Activated effector memory CD4-positive, alpha-beta T cell treated with anti-CD3 and anti-CD28 coated beads, Interleukin-2, amount 50 U/mL, for 16 hours (primary cell): Measurements from ENCODE around the gene TGFB3.
"Not testable (repeated sequence)": the region's sequence is repeated elsewhere in the genome, so short reads cannot be mapped to it uniquely, and the experiment has no call there.

Experiments used
- DNase-seq: peaks from one replicate; pipeline ENCODE4 v3.0.0-alpha.2; 2020

The TGFB3 gene

GRCh38 chr14:75981426-75982265 lies at the start of gene TGFB3:
TGFB3 (minus strand) TSS chr14:75981995; CDS start chr14:75980893, 1,102 bp downstream.
- DNase-seq: peak; percentile 83

- DNase-seq: no peak
These were observed 42.6 kb upstream of the TGFB3 start for GRCh38 chr14:76024211-76024907.

- no peak for DNase-seq
These were observed 42.0 kb upstream of the TGFB3 start for GRCh38 chr14:76023757-76024156.

- no peak for DNase-seq
These were observed 41.2 kb upstream of the TGFB3 start for GRCh38 chr14:76022991-76023390.

- DNase-seq: no peak
These were observed 37.9 kb upstream of the TGFB3 start for GRCh38 chr14:76019676-76020075.

GRCh38 chr14:76015668-76016067 lies 33.9 kb upstream of the TGFB3 start:
- DNase-seq: no peak

- DNase-seq: no peak
These were observed 33.4 kb upstream of the TGFB3 start for GRCh38 chr14:76015191-76015590.

GRCh38 chr14:76012354-76012753 lies 30.6 kb upstream of the TGFB3 start:
- no peak for DNase-seq

- no peak for DNase-seq
These were observed 30.1 kb upstream of the TGFB3 start for GRCh38 chr14:76011930-76012329.

GRCh38 chr14:76009627-76010026 lies 27.8 kb upstream of the TGFB3 start:
- DNase-seq: not testable (repeated sequence)

GRCh38 chr14:76007852-76008251 lies 26.1 kb upstream of the TGFB3 start:
- no peak for DNase-seq

GRCh38 chr14:76007379-76007778 lies 25.6 kb upstream of the TGFB3 start:
- DNase-seq: no peak

- DNase-seq: no peak
These were observed 24.5 kb upstream of the TGFB3 start for GRCh38 chr14:76006253-76006652.

- no peak for DNase-seq
These were observed 20.6 kb upstream of the TGFB3 start for GRCh38 chr14:76002383-76002782.

- DNase-seq: no peak
These were observed 17.9 kb upstream of the TGFB3 start for GRCh38 chr14:75999511-76000190.

- DNase-seq: no peak
These were observed 14.7 kb upstream of the TGFB3 start for GRCh38 chr14:75996488-75996887.

- no peak for DNase-seq
These were observed 13.7 kb upstream of the TGFB3 start for GRCh38 chr14:75995372-75996041.

- DNase-seq: no peak
These were observed 11.8 kb upstream of the TGFB3 start for GRCh38 chr14:75993567-75994041.

GRCh38 chr14:75991753-75992152 lies 10.0 kb upstream of the TGFB3 start:
- DNase-seq: no peak

GRCh38 chr14:75990297-75990696 lies 8.5 kb upstream of the TGFB3 start:
- no peak for DNase-seq

GRCh38 chr14:75989134-75989533 lies 7.3 kb upstream of the TGFB3 start:
- DNase-seq: no peak

- no peak for DNase-seq
These were observed 5.6 kb upstream of the TGFB3 start for GRCh38 chr14:75987201-75987970.
